ENCODE results near the gene DCP2.

Gene DCP2

GRCh38 chr5:113067635-113068344, 91.2 kb downstream of the DCP2 start:
- no peak for DNase-seq (ENCODE audit: low spot score)
- no peak for TF ChIP-seq CTCF (IDR thresholded peaks at IDR 0.05; ENCODE audit: extremely low read depth, insufficient read depth, missing control alignments)
- in situ Hi-C loops (cut with MboI; ENCODE audit: low pct_unique_long_range_greater_than_20kb, low sequenced_read_pairs, unreplicated experiment), result no loop called here

- in situ Hi-C loops (cut with MboI; ENCODE audit: low pct_unique_long_range_greater_than_20kb, low sequenced_read_pairs, unreplicated experiment), result no loop called here
- TF ChIP-seq CTCF (IDR thresholded peaks at IDR 0.05; ENCODE audit: extremely low read depth, insufficient read depth, missing control alignments), result no peak
- DNase-seq (ENCODE audit: low spot score), result no peak
These were observed 92.0 kb downstream of the DCP2 start for GRCh38 chr5:113068559-113068958.

Data from GM13977 (cell line).